Activated CD4-positive, alpha-beta T cell treated with anti-CD3 and anti-CD28 coated beads for 36 hours (primary cell): ENCODE measurements around the gene PCLO. TPM values are rescaled to one million over a fixed set of nuclear protein-coding genes. Genes with fewer than 3 reads are reported as not detected.

Experiments
- ATAC-seq: fragments of 200-7000 bp; cut with Tn5 transposase; one replicate; pipeline ENCODE4 v1.10.0; 2021; ENCODE audit warnings: mild to moderate bottlenecking, moderate library complexity
- CTCF ChIA-PET: fragments of 350-600 bp; sonication (Branson Sonifier 250); formaldehyde crosslinking; loops from one replicate; lab custom pipeline; 2021; ENCODE audit warnings: antibody characterized with exemption; lab: Charles Lee
- POLR2A ChIA-PET: fragments of 350-600 bp; sonication (Branson Sonifier 250); formaldehyde crosslinking; loops from one replicate; lab custom pipeline; 2021; ENCODE audit warnings: antibody characterized with exemption, inconsistent platforms; lab: Charles Lee
- DNase-seq: peaks from one replicate; pipeline ENCODE4 v3.0.0-alpha.2; 2020
- H3K27ac Mint-ChIP-seq: one replicate; pipeline ENCODE4 v1.8.0; 2021; ENCODE audit warnings: mixed read lengths
- H3K27me3 Mint-ChIP-seq: one replicate; pipeline ENCODE4 v1.8.0; 2021; ENCODE audit warnings: mixed read lengths
- H3K36me3 Mint-ChIP-seq: one replicate; pipeline ENCODE4 v1.8.0; 2021; ENCODE audit warnings: low read depth, mixed read lengths
- H3K4me1 Mint-ChIP-seq: one replicate; pipeline ENCODE4 v1.8.0; 2021; ENCODE audit warnings: mixed read lengths
- H3K4me3 Mint-ChIP-seq: one replicate; pipeline ENCODE4 v1.8.0; 2021; ENCODE audit warnings: mild to moderate bottlenecking, moderate library complexity, mixed read lengths
- H3K9me3 Mint-ChIP-seq: one replicate; pipeline ENCODE4 v1.8.0; 2021; ENCODE audit warnings: low read depth, mixed read lengths
- intact Hi-C, 2 experiments: fragments of 100-400 bp; cut with DNase I in 1 of 2; cut with micrococcal nuclease in 1 of 2; formaldehyde crosslinking; loops; one replicate each; pipeline versions ENCODE4 v1.14.2 to v1.15.1; 2022 to 2024; cut with DNase I, micrococcal nuclease
- total RNA-seq, 2 experiments: library from RNA; stranded (reverse); gene quantifications; one replicate each; pipeline ENCODE4 v1.2.3, GENCODE V29; 2021

The PCLO gene
- total RNA-seq, 2 experiments from 2014 or later = under 0.01 TPM; not detected in 1

DNA sequence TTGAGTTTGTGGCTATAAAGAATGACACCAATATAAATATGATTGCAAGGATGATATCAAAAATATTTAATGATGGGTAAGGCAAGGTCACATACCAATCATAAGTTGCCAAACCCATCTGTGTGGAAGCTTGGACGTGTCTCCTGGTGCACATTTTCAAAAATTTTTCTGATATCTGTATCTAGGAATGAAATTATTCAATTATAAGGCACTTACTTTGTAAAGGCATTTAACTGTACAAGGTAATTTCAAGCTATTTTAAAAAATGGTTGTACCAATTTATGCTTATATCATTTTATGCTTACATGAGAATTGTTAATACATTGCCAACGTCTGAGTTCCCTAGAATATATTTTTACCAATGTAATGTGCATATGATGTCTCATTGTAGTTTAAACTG lies 412.7 kb downstream of the PCLO start:
- no peaks in the 10 kb centered on the region for H3K4me1 Mint-ChIP-seq
- no peaks in the 10 kb centered on the region for H3K27me3 Mint-ChIP-seq
- peaks cover 3% of the 10 kb centered on the region for H3K9me3 Mint-ChIP-seq
- POLR2A ChIA-PET = no interaction called here
- no peak overlapping the region for H3K4me3 Mint-ChIP-seq
- intact Hi-C loops = no loop called here
- no peak overlapping the region for H3K27ac Mint-ChIP-seq
- H3K36me3 Mint-ChIP-seq = no peaks in the 10 kb centered on the region
- DNase-seq (no peak), ATAC-seq (no peak)
- CTCF ChIA-PET = interaction anchor here (0.6 kb wide), 1 partner anchor 483 kb away, joined by 3 read pairs; no protein-coding TSS in a partner anchor

DNA sequence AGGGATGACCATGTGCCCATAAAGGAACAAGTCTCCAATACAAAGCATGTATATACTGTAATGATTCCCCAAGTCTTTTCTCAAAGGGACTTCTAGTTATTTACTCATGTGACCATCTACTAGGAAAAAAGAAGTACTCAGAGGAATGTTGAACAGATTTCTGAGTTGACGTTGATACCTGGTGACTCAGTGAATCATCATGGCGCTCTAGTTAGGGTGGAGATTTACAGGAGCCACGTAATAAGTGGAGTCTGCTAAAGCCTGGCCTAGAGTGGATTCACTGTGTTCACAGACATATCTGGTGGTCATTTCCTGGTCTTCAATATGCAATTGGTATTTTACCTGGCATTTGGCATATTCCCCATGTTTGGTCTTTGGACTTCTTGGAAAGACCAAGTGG lies 416.9 kb downstream of the PCLO start:
- Mint-ChIP-seq H3K4me1 (no peaks in the 10 kb centered on the region), H3K27me3 (no peaks in the 10 kb centered on the region), H3K36me3 (no peaks in the 10 kb centered on the region), H3K27ac (no peak overlapping the region), H3K4me3 (no peak overlapping the region), H3K9me3 (peaks cover 6% of the 10 kb centered on the region)
- intact Hi-C loops = no loop called here
- ChIA-PET CTCF (no interaction called here), POLR2A (no interaction called here)
- ATAC-seq (no peak), DNase-seq (no peak)

DNA sequence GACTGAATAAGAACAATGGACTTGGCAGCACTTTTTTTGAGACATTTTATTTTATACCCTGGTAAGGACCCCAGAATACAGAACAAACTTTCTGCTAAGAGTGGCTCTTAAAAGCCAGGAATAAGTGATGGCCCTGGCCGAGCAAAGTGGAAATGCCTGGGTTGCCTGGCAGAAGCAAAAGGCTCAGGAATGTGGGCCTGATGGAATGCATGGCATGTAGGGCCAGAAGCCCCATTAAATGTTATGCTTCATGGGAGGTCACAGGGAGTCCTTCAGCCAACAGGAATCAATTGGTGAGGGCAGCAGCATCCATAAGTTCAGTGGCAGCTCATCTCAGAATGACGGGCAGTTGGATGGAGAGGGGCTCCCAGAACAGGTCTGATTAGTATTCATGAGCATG lies 417.6 kb downstream of the PCLO start:
- H3K4me1 Mint-ChIP-seq = no peaks in the 10 kb centered on the region

GRCh38 chr7:82742163-82742562 lies 420.5 kb downstream of the PCLO start:
- Mint-ChIP-seq H3K4me3 (no peak overlapping the region), H3K27me3 (no peaks in the 10 kb centered on the region)

More for the DNA sequence above, 417.6 kb downstream of the PCLO start:
- no peak for ATAC-seq
- no peak for DNase-seq
- Mint-ChIP-seq H3K4me3 (no peak overlapping the region), H3K27ac (no peak overlapping the region), H3K9me3 (peaks cover 6% of the 10 kb centered on the region), H3K36me3 (no peaks in the 10 kb centered on the region), H3K27me3 (no peaks in the 10 kb centered on the region)
- intact Hi-C loops = no loop called here
- ChIA-PET CTCF (no interaction called here), POLR2A (no interaction called here)

GRCh38 chr7:82741493-82741892 lies 421.2 kb downstream of the PCLO start:
- intact Hi-C loops = no loop called here
- Mint-ChIP-seq H3K9me3 (peaks cover 4% of the 10 kb centered on the region), H3K27ac (no peak overlapping the region), H3K4me1 (no peaks in the 10 kb centered on the region), H3K36me3 (no peaks in the 10 kb centered on the region), H3K27me3 (no peaks in the 10 kb centered on the region), H3K4me3 (no peak overlapping the region)
- DNase-seq = no peak
- ATAC-seq = no peak
- POLR2A ChIA-PET = no interaction called here
- CTCF ChIA-PET = no interaction called here

More at GRCh38 chr7:82742163-82742562, 420.5 kb downstream of the PCLO start:
- ATAC-seq (no peak), DNase-seq (no peak)
- POLR2A ChIA-PET = no interaction called here
- Mint-ChIP-seq H3K27ac (no peak overlapping the region), H3K36me3 (no peaks in the 10 kb centered on the region), H3K4me1 (no peaks in the 10 kb centered on the region), H3K9me3 (peaks cover 4% of the 10 kb centered on the region)
- intact Hi-C loops = no loop called here
- CTCF ChIA-PET = no interaction called here

DNA sequence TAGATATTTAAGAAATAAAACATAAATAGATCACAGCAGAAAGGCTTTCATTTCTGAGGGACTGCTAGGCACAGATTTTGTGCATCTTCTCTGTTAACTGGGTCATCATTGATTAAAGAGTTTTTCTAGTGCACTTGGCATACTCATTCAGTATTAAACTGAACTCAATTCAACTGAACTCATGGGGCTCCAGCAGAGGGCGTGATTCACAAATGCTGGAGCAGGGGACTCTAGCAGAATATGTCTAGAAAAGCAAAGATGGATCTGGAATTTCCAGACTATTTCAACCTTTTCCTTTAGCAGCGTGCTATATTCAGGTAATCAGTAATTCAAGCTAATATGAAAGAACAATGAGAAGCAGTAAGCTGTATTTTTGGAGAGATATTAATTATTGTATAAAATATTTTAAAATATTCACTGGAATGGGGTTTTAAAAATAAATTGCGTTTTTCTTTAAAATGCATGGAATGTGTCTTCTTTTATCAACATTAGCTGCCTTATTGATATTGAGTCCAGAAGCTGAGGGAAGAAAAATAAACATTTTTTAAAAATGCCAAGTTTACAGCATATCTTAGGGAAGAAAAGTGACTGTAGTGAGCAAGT lies 422.3 kb downstream of the PCLO start:
- ATAC-seq (no peak), DNase-seq (peak; percentile 42)
- Mint-ChIP-seq H3K4me1 (no peaks in the 10 kb centered on the region), H3K9me3 (peaks cover 4% of the 10 kb centered on the region), H3K4me3 (no peak overlapping the region), H3K27me3 (no peaks in the 10 kb centered on the region), H3K27ac (no peak overlapping the region), H3K36me3 (no peaks in the 10 kb centered on the region)
- ChIA-PET POLR2A (interaction anchor here (0.7 kb wide), 1 partner anchor 105 kb away, joined by 4 read pairs; no protein-coding TSS in a partner anchor), CTCF (interaction anchor here (0.7 to 0.9 kb wide), 2 partner anchors 63 to 120 kb away, joined by 3 to 6 read pairs; no protein-coding TSS in a partner anchor)
- intact Hi-C loops = no loop called here

GRCh38 chr7:82736633-82737032 lies 426.1 kb downstream of the PCLO start:
- H3K27ac Mint-ChIP-seq = no peak overlapping the region
- H3K27me3 Mint-ChIP-seq = no peaks in the 10 kb centered on the region
- H3K4me3 Mint-ChIP-seq = no peak overlapping the region
- ATAC-seq (no peak), DNase-seq (no peak)
- CTCF ChIA-PET = interaction anchor here (0.6 kb wide), 1 partner anchor 8 kb away, joined by 3 read pairs; no protein-coding TSS in a partner anchor
- no peaks in the 10 kb centered on the region for H3K36me3 Mint-ChIP-seq
- peaks cover 2% of the 10 kb centered on the region for H3K9me3 Mint-ChIP-seq
- intact Hi-C loops = no loop called here
- no peaks in the 10 kb centered on the region for H3K4me1 Mint-ChIP-seq
- POLR2A ChIA-PET = no interaction called here

GRCh38 chr7:82732677-82733076 lies 430.0 kb downstream of the PCLO start:
- DNase-seq = no peak
- no peak overlapping the region for H3K4me3 Mint-ChIP-seq
- POLR2A ChIA-PET = no interaction called here
- H3K4me1 Mint-ChIP-seq = no peaks in the 10 kb centered on the region
- H3K36me3 Mint-ChIP-seq = no peaks in the 10 kb centered on the region
- CTCF ChIA-PET = no interaction called here
- no peaks in the 10 kb centered on the region for H3K27me3 Mint-ChIP-seq
- H3K9me3 Mint-ChIP-seq = peaks cover 2% of the 10 kb centered on the region
- intact Hi-C loops = no loop called here
- no peak for ATAC-seq
- no peak overlapping the region for H3K27ac Mint-ChIP-seq

GRCh38 chr7:82729172-82730030 lies 433.3 kb downstream of the PCLO start:
- no peaks in the 10 kb centered on the region for H3K36me3 Mint-ChIP-seq
- ChIA-PET CTCF (interaction anchor here (0.6 to 1.0 kb wide), 2 partner anchors 11 to 124 kb away, joined by 3 read pairs; no protein-coding TSS in a partner anchor), POLR2A (no interaction called here)
- intact Hi-C loops = loop anchor here (5.0 to 10.0 kb wide), 2 partner anchors 125 to 687 kb away; no protein-coding TSS in a partner anchor
- ATAC-seq = no peak
- H3K4me3 Mint-ChIP-seq = no peak overlapping the region
- H3K27me3 Mint-ChIP-seq = no peaks in the 10 kb centered on the region
- H3K9me3 Mint-ChIP-seq = peaks cover 2% of the 10 kb centered on the region
- no peak for DNase-seq
- H3K27ac Mint-ChIP-seq = no peak overlapping the region
- H3K4me1 Mint-ChIP-seq = no peaks in the 10 kb centered on the region

DNA sequence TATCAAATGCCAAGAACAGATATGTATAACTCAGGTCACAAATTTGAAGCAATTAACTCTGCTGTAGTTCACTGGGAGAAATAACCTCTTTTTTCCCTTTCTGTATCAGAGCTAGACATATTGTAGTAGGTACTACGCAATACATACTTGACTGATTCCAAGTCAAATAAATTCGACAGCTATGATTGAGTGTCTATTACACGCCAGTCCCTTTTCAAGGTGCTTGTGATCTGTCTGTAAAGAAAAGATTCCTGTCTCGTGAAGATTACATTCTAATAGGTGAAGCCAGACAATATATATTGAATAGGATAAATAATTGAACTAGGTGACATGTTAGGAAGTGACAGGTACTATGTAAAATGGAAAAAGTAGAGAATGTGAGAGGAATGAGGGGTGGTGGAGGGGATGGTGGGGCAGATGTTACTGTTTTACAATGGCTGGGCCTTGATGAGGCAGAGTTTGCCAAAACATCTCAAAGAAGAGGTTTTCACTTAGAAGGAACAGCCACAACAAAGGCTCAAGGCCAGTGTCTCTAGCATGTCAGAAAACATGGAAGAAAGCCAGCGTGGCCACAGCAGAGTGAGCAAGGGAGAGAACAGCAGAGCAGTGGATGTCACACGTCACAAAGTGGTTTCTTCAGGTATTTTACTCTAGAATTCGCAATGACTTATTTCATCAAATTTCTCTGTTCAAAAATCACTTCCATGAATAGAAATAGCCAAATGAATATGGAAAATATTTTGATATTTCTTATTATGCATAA lies 436.5 kb downstream of the PCLO start:
- Mint-ChIP-seq H3K4me1 (no peaks in the 10 kb centered on the region), H3K27me3 (no peaks in the 10 kb centered on the region), H3K9me3 (no peaks in the 10 kb centered on the region), H3K36me3 (no peaks in the 10 kb centered on the region), H3K4me3 (no peak overlapping the region), H3K27ac (no peak overlapping the region)
- ATAC-seq (no peak), DNase-seq (no peak)
- intact Hi-C loops = loop anchor here (2.0 to 10.0 kb wide), 3 partner anchors 121 to 684 kb away; no protein-coding TSS in a partner anchor
- ChIA-PET CTCF (no interaction called here), POLR2A (no interaction called here)

GRCh38 chr7:82723411-82723810 lies 439.3 kb downstream of the PCLO start:
- H3K9me3 Mint-ChIP-seq = no peaks in the 10 kb centered on the region
- H3K27ac Mint-ChIP-seq = no peak overlapping the region
- no peak overlapping the region for H3K4me3 Mint-ChIP-seq
- ATAC-seq = no peak
- H3K4me1 Mint-ChIP-seq = no peaks in the 10 kb centered on the region
- ChIA-PET CTCF (interaction anchor here (0.5 to 0.7 kb wide), 2 partner anchors 49 to 144 kb away, joined by 4 read pairs; no protein-coding TSS in a partner anchor), POLR2A (no interaction called here)
- no peaks in the 10 kb centered on the region for H3K36me3 Mint-ChIP-seq
- no peaks in the 10 kb centered on the region for H3K27me3 Mint-ChIP-seq
- no peak for DNase-seq
- intact Hi-C loops = loop anchor here in 1 of 2 experiments (10.0 kb wide), 1 partner anchor 119 kb away; no protein-coding TSS in a partner anchor
